Measurements from ENCODE around the gene TSFM.

TSFM gene

GRCh38 chr12:57763881-57764661 lies 18.5 kb upstream of the TSFM start:
- H4K20me1 ChIP-seq = peaks cover 3 to 91% (median 43%) of the 10 kb centered on the region in 11 experiments; a peak in 20 of 22 replicates
- no peak overlapping the region for H3K27ac ChIP-seq
- peaks cover 9 to 33% (median 29%) of the 10 kb centered on the region in 10 experiments for H3K4me1 ChIP-seq
- H3K9me3 ChIP-seq (replicated peaks in 1 of 11) = peaks cover 0 to 7% (median 0%) of the 10 kb centered on the region in 11 experiments; a peak in 2 of 22 replicates
- no peak overlapping the region for H3K9ac ChIP-seq
- peaks cover 66 to 91% (median 84%) of the 10 kb centered on the region in 11 experiments for H3K27me3 ChIP-seq
- peaks cover 12 to 32% (median 21%) of the 10 kb centered on the region in 11 experiments for H3K36me3 ChIP-seq
- H3K4me2 ChIP-seq = peak overlapping the region in 1 of 11 experiments; percentile 67; a peak in 1 of 22 replicates
- H3K4me3 ChIP-seq = no peak overlapping the region; a peak in 1 of 20 replicates
- TF ChIP-seq Cebpa-rat (IDR thresholded peaks at IDR 0.05) = no peak

- no peak for TF ChIP-seq Cebpa-rat (IDR thresholded peaks at IDR 0.05)
- peaks cover 0 to 7% (median 0%) of the 10 kb centered on the region in 11 experiments; a peak in 2 of 22 replicates for H3K9me3 ChIP-seq (replicated peaks in 1 of 11)
- H4K20me1 ChIP-seq = peaks cover 3 to 93% (median 43%) of the 10 kb centered on the region in 11 experiments; a peak in 20 of 22 replicates
- H3K9ac ChIP-seq = no peak overlapping the region
- H3K4me2 ChIP-seq = peak overlapping the region; percentile 27 to 77 (median 61); a peak in 20 of 22 replicates
- H3K4me1 ChIP-seq = peaks cover 9 to 36% (median 29%) of the 10 kb centered on the region in 10 experiments
- peaks cover 66 to 88% (median 79%) of the 10 kb centered on the region in 11 experiments for H3K27me3 ChIP-seq
- H3K4me3 ChIP-seq = peak overlapping the region in 8 of 10 experiments; percentile 16 to 53 (median 34); a peak in 11 of 20 replicates
- no peak overlapping the region for H3K27ac ChIP-seq
- H3K36me3 ChIP-seq = peaks cover 16 to 38% (median 27%) of the 10 kb centered on the region in 11 experiments
Observed at GRCh38 chr12:57764662-57765002, 18.0 kb upstream of the TSFM start.

- Histone ChIP-seq H4K20me1 (peaks cover 0 to 93% (median 39%) of the 10 kb centered on the region in 11 experiments; a peak in 19 of 22 replicates), H3K36me3 (peaks cover 18 to 43% (median 31%) of the 10 kb centered on the region in 11 experiments), H3K9me3 (replicated peaks in 1 of 11) (peaks cover 0 to 7% (median 0%) of the 10 kb centered on the region in 11 experiments; a peak in 2 of 22 replicates), H3K27ac (no peak overlapping the region), H3K9ac (0 out of 22 replicates have a peak overlapping the region, but pooled peaks of 1 of the 11 experiments have one; percentile 34), H3K4me1 (peaks cover 9 to 41% (median 29%) of the 10 kb centered on the region in 10 experiments), H3K4me3 (peak overlapping the region in 9 of 10 experiments; percentile 22 to 53 (median 33); a peak in 17 of 20 replicates), H3K4me2 (peak overlapping the region; percentile 27 to 77 (median 61); a peak in 21 of 22 replicates), H3K27me3 (peaks cover 66 to 88% (median 79%) of the 10 kb centered on the region in 11 experiments)
- no peak for TF ChIP-seq Cebpa-rat (IDR thresholded peaks at IDR 0.05)
Observed at GRCh38 chr12:57765003-57765697, 17.4 kb upstream of the TSFM start.

GRCh38 chr12:57765698-57766463 lies 16.7 kb upstream of the TSFM start:
- H3K27me3 ChIP-seq = peaks cover 66 to 82% (median 78%) of the 10 kb centered on the region in 11 experiments
- peak overlapping the region; percentile 27 to 77 (median 61); a peak in 19 of 22 replicates for H3K4me2 ChIP-seq
- H3K4me1 ChIP-seq = peaks cover 13 to 49% (median 33%) of the 10 kb centered on the region in 10 experiments
- peaks cover 0 to 7% (median 0%) of the 10 kb centered on the region in 11 experiments; a peak in 2 of 22 replicates for H3K9me3 ChIP-seq (replicated peaks in 1 of 11)
- peaks cover 0 to 94% (median 34%) of the 10 kb centered on the region in 11 experiments; a peak in 18 of 22 replicates for H4K20me1 ChIP-seq
- H3K27ac ChIP-seq = no peak overlapping the region
- peaks cover 18 to 50% (median 36%) of the 10 kb centered on the region in 11 experiments for H3K36me3 ChIP-seq
- peak overlapping the region in 9 of 10 experiments; percentile 22 to 53 (median 33); a peak in 12 of 20 replicates for H3K4me3 ChIP-seq
- no peak for TF ChIP-seq Cebpa-rat (IDR thresholded peaks at IDR 0.05)
- H3K9ac ChIP-seq = no peak overlapping the region

- peak within 1 kb of the TSS in 5 of 11 experiments; percentile 66 to 77 (median 67); a peak in 11 of 22 replicates for H3K4me2 ChIP-seq
Observed at GRCh38 chr12:57766464-57767304, 15.9 kb upstream of the TSFM start, which contains the start of gene CYP27B1. Gene CYP27B1, minus strand, starts transcription at chr12:57767078. Its CDS starts 37 bp downstream, at chr12:57767041.

GRCh38 chr12:57767305-57767698 lies 15.3 kb upstream of the TSFM start:
- no peak overlapping the region for H3K9ac ChIP-seq
- no peak overlapping the region for H3K4me3 ChIP-seq
- H3K4me1 ChIP-seq = peaks cover 18 to 55% (median 39%) of the 10 kb centered on the region in 10 experiments
- H3K27ac ChIP-seq = no peak overlapping the region
- peaks cover 18 to 51% (median 37%) of the 10 kb centered on the region in 11 experiments for H3K36me3 ChIP-seq
- no peak for TF ChIP-seq Cebpa-rat (IDR thresholded peaks at IDR 0.05)
- H4K20me1 ChIP-seq = peaks cover 0 to 84% (median 34%) of the 10 kb centered on the region in 11 experiments; a peak in 18 of 22 replicates
- peaks cover 64 to 69% (median 66%) of the 10 kb centered on the region in 11 experiments for H3K27me3 ChIP-seq
- H3K4me2 ChIP-seq = peak overlapping the region in 4 of 11 experiments; percentile 39 to 77 (median 67); a peak in 6 of 22 replicates
- peaks cover 0 to 7% (median 0%) of the 10 kb centered on the region in 11 experiments; a peak in 2 of 22 replicates for H3K9me3 ChIP-seq (replicated peaks in 1 of 11)

More at GRCh38 chr12:57766464-57767304, 15.9 kb upstream of the TSFM start, which contains the start of gene CYP27B1:
- no peak for TF ChIP-seq Cebpa-rat (IDR thresholded peaks at IDR 0.05)
- Histone ChIP-seq H3K4me1 (peaks cover 18 to 55% (median 39%) of the 10 kb centered on the region in 10 experiments), H3K27me3 (peaks cover 66 to 75% (median 71%) of the 10 kb centered on the region in 11 experiments), H4K20me1 (peaks cover 0 to 90% (median 34%) of the 10 kb centered on the region in 11 experiments; a peak in 18 of 22 replicates), H3K36me3 (peaks cover 18 to 51% (median 37%) of the 10 kb centered on the region in 11 experiments), H3K9me3 (replicated peaks in 1 of 11) (peaks cover 0 to 7% (median 0%) of the 10 kb centered on the region in 11 experiments; a peak in 2 of 22 replicates), H3K27ac (no peak within 1 kb of the TSS), H3K4me3 (peak within 1 kb of the TSS in 2 of 10 experiments; percentile 40 to 53; a peak in 2 of 20 replicates), H3K9ac (no peak within 1 kb of the TSS)

- Histone ChIP-seq H3K9ac (no peak overlapping the region), H3K4me3 (no peak overlapping the region), H3K36me3 (peaks cover 18 to 50% (median 37%) of the 10 kb centered on the region in 11 experiments), H3K27me3 (peaks cover 59 to 63% (median 60%) of the 10 kb centered on the region in 11 experiments), H3K4me2 (no peak overlapping the region), H4K20me1 (peaks cover 0 to 78% (median 34%) of the 10 kb centered on the region in 11 experiments; a peak in 18 of 22 replicates), H3K4me1 (peaks cover 22 to 58% (median 44%) of the 10 kb centered on the region in 10 experiments), H3K9me3 (replicated peaks in 1 of 11) (peaks cover 0 to 7% (median 0%) of the 10 kb centered on the region in 11 experiments; a peak in 2 of 22 replicates), H3K27ac (no peak overlapping the region)
- no peak for TF ChIP-seq Cebpa-rat (IDR thresholded peaks at IDR 0.05)
Observed at GRCh38 chr12:57767876-57768275, 14.7 kb upstream of the TSFM start.

Data from BLaER1 treated with 17β-estradiol and CSF1 and Interleukin-3, amounts not matched to agents 10 nM and 100 nM (cell line).